GM20431 (cell line): ENCODE results near the gene PPA2.

Experiments used
- in situ Hi-C: fragments of 300-500 bp; cut with MseI, MboI; formaldehyde crosslinking; loops from one replicate; pipeline ENCODE4 v1.15.0; 2020; ENCODE audit warnings: low sequenced_read_pairs; ENCODE audit not compliant: unreplicated experiment

Gene PPA2

GRCh38 chr4:105461621-105462382 lies 12.1 kb downstream of the PPA2 start:
- in situ Hi-C loops, result loop anchor here (25.0 kb wide), 1 partner anchor 325 kb away; the partner anchor contains the start of gene TET2

GRCh38 chr4:105461221-105461620 lies 12.6 kb downstream of the PPA2 start:
- in situ Hi-C loops, result loop anchor here (25.0 kb wide), 1 partner anchor 324 kb away; the partner anchor contains the start of gene TET2

- in situ Hi-C loops, result loop anchor here (25.0 kb wide), 1 partner anchor 323 kb away; the partner anchor contains the start of gene TET2
These were observed 13.6 kb downstream of the PPA2 start for GRCh38 chr4:105460306-105460705.

- in situ Hi-C loops, result loop anchor here (25.0 kb wide), 1 partner anchor 321 kb away; the partner anchor contains the start of gene TET2
These were observed 15.3 kb downstream of the PPA2 start for GRCh38 chr4:105458541-105458940.

- in situ Hi-C loops, result loop anchor here (25.0 kb wide), 1 partner anchor 321 kb away; the partner anchor contains the start of gene TET2
These were observed 15.9 kb downstream of the PPA2 start for GRCh38 chr4:105458001-105458400.

GRCh38 chr4:105455998-105456397 lies 17.9 kb downstream of the PPA2 start:
- in situ Hi-C loops, result loop anchor here (25.0 kb wide), 1 partner anchor 319 kb away; the partner anchor contains the start of gene TET2

- in situ Hi-C loops, result loop anchor here (25.0 kb wide), 1 partner anchor 318 kb away; the partner anchor contains the start of gene TET2
These were observed 18.7 kb downstream of the PPA2 start for GRCh38 chr4:105455182-105455581.

GRCh38 chr4:105453550-105454205 lies 20.2 kb downstream of the PPA2 start:
- in situ Hi-C loops, result loop anchor here (25.0 kb wide), 1 partner anchor 316 kb away; the partner anchor contains the start of gene TET2

- in situ Hi-C loops, result loop anchor here (25.0 kb wide), 1 partner anchor 314 kb away; the partner anchor contains the start of gene TET2
These were observed 22.5 kb downstream of the PPA2 start for GRCh38 chr4:105451346-105451745.

GRCh38 chr4:105440890-105441289 lies 33.0 kb downstream of the PPA2 start:
- in situ Hi-C loops, result no loop called here

- in situ Hi-C loops, result no loop called here
These were observed 36.2 kb downstream of the PPA2 start for GRCh38 chr4:105437637-105438036.

- in situ Hi-C loops, result no loop called here
These were observed 37.4 kb downstream of the PPA2 start for GRCh38 chr4:105436414-105436813.

- in situ Hi-C loops, result no loop called here
These were observed 38.9 kb downstream of the PPA2 start for GRCh38 chr4:105434940-105435339.

- in situ Hi-C loops, result no loop called here
These were observed 40.4 kb downstream of the PPA2 start for GRCh38 chr4:105433421-105433820.

GRCh38 chr4:105432438-105432837 lies 41.4 kb downstream of the PPA2 start:
- in situ Hi-C loops, result no loop called here

GRCh38 chr4:105430811-105431210 lies 43.1 kb downstream of the PPA2 start:
- in situ Hi-C loops, result no loop called here

- in situ Hi-C loops, result no loop called here
These were observed 47.5 kb downstream of the PPA2 start for GRCh38 chr4:105426187-105426897.

- in situ Hi-C loops, result no loop called here
These were observed 51.5 kb downstream of the PPA2 start for GRCh38 chr4:105422207-105422920.

GRCh38 chr4:105417624-105418023 lies 56.2 kb downstream of the PPA2 start:
- in situ Hi-C loops, result no loop called here
